ENCODE results near the gene SAMD15.
"Not testable (repeated sequence)": the region's sequence is repeated elsewhere in the genome, so short reads cannot be mapped to it uniquely, and the experiment has no call there.

Gene SAMD15

DNA sequence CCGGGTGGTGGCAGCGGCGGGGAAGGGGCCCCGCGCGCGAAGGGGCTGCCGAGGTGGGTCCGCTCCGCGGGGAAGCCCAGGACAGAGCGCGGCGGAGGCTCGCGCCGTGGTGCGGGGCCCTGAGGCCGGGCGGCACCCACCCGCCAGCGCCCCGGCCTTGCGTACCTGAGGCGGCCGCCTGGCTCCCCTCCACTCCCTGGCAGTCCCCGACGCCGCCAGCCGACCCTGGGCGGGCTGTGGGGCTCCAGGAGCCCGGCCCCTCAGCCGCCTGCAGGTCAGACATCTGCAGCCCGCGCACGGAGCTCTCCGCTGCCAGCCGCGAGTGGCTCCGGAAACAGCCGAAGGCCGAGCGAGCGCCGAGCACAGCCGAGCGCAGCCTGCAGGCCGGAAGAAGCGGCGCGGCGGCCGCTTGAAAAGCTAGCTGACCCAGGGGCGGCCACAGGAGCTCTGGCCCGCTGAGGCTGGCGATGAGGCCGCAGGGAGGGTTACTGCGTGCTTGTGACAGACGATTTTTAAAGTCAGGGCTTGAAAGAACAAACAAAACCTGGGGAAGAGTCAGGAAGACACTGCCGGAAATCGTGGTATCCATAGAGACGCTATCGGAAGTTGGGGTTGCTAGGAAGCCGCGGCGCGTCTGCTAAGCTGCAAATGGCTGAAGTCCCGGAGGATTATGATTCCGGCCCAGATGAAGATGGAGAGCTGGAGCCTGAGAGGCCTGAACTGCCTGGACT, at the start of gene SAMD15, which contains the start of gene TMED8:
SAMD15 (plus strand) TSS at position 609 of the 731 bp plus-strand sequence; CDS start at position 649, 40 bp downstream.
TMED8 (minus strand) TSS at position 324 of the 731 bp plus-strand sequence; CDS start at position 283, 41 bp downstream.
- DNase-seq, result peak; percentile 86 to 90

DNA sequence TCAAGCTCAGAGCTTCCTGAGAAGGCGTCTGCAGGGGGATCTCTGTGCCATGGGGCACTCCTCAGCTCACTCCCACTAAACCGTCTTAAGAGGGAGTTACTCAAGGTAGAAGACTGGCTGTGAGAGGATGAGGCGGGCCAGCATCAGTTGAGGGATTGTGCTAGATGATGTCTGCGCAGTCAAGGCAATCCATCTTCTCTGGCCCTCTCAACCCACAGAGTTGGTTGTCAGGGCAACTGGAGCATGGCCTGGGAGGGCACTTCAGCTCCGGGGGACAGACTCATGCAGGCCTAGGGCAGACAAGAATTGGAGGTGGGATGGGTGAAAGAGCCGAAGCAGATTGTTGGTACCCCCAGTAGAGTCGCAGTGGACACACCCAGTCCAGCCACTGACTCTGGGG, 47.3 kb upstream of the SAMD15 start:
- no peak for DNase-seq

DNA sequence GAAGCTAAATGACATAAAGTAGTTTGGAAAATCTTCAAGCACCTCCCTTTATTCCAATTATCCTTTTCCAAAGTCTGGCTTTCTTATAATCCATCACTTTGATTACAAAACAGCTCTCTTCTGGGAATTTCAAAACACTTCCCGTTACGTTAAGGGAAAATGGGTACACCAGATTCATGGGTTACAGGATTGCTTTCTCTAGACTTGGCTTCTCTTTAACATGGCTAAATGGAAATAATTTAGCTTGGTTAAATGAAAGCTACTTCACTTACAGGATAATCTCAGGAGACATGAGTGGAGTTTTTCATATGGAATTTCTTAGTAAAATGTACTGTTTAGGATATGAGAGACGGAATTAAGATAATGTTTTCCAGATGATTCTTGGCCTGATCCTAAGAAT, 41.6 kb upstream of the SAMD15 start:
- DNase-seq, result no peak

DNA sequence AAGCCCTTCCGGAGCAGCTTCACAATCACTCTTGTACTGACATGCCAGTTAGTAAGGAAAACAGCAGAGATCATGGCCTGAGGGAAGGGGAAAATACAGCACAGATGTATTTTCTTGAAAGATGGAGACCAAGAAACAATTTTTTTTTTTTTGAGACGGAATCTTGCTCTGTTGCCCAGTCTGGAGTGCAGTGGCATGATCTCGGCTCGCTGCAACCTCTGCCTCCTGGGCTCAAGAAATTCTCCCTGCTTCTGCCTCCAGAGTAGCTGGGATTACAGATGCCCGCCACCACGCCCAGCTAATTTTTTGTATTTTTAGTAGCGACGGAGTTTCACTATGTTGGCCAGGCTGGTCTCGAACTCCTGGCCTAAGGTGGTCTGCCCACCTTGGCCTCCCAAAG, 39.9 kb upstream of the SAMD15 start:
- DNase-seq, result not testable (repeated sequence)

DNA sequence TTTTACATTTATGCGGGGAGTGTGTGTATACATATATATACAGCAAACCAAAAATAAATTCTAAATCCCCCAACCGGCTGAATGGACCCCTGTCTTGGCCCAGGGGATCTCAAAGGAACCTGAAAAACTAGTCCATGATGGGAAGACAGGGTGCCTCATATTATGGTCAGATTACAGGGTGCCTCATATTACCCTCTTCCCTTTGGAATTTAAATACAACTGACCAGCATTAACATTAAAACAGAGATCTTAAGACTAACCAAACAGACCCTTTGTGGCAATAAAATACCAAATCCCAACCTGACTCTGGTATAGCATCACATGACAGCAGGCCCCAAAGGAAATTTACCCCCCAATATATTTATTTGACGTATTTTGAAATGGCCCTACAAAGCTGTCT, 39.3 kb upstream of the SAMD15 start:
- no peak for DNase-seq

DNA sequence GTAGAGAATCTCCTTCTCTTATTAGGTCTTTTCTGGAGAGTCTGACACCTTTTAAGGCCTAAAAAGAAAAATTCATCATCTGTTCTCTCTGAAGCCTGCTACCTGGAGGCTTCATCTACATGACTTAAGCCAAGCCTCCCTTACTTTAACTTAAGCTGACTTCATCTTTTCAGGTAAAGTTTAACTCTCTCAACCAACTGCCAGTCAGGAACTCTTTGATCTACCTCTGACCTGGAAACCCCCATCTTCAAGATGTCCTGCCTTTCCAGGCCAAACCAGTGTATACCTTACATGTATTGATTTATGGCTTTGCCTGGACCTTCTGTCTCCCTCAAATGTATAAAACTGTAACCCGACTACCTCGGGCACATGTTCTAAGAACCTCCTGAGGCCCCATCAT, 38.9 kb upstream of the SAMD15 start:
- no peak for DNase-seq

DNA sequence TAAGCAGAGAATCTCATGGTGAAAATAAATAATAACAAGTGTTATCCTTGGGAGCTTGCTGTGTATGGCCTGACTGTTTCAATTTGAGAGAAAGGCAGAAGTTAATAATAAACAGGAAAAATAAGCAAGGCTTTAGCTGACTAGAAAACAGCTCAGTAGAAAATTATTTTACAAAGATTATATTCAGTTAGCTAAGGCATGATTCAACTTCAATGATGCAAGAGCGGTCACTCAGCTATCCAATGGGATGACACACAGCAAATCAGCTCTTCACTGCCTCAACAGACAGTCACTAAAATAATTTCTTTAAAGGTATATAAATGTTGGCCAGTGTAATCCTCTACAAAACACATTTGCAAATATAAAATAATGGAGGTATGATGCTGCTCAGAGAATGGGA, 37.8 kb upstream of the SAMD15 start:
- no peak for DNase-seq

DNA sequence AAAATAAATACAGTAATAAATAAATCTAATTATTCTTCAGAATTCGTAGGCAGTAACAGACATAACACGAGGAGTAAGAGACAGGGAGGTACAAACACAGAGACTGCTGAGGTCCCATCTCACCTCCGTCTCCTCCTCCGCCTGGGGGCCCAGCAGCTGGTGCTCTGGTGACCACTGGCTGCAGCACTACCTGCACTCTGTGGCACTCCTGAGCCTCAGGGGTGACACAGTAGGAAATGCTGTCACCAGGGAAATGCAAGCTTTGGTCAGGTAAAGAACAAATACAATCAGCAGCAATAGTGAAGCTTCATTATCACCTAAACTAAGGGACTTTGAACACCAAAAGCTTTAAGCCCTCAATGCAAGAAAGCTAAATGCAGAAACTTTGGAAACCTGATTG, 36.8 kb upstream of the SAMD15 start:
- no peak for DNase-seq

DNA sequence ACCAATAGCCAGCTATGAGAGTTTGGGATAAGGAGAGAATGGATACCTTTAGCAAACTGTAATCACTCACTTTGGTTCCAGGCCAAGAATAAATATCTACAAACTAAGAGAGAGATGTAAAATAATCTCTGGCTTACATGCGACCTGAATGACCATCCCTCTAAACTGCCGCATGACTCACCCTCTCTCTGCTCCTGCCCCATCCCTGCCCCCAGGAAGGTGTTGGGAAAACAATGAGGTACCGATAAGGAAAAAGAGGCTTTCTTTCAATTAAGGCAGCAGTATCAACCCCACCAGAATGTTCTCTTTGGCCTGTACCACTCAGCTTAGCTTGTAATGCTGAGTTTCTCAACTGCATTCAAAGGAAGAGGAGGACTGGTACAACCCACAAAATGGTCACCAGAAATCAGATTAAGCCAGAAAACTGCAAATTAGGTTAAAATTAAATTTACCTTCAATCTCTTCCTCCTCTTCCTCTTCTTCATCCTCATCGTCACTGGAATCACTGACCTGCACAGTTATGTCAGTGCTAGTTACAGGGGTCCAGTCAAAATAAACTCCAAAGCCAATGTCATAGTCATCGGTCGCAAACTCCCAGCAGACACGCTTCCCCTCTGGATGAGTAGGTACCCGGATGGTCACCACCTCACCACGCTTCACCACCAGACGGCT, 34.3 kb upstream of the SAMD15 start:
- DNase-seq, result no peak

DNA sequence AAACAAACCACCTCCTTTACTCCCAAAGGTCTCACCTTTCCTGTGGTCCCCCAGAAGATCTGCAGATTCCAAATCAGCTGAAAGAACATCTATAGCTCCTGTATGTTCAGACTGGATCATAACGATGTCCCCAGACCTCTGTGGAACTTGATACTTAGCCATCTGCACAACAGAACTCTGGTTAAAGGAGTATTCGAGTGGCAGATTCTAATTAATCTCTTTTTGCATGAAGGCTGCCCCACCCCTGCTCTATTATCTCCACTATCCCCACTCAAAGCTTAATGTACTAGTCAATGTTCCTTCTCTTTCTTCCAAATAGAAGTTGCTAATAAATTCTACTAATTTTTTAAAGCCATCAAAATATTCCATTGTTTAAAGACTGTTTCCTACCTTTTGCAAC, 33.5 kb upstream of the SAMD15 start:
- DNase-seq, result no peak

DNA sequence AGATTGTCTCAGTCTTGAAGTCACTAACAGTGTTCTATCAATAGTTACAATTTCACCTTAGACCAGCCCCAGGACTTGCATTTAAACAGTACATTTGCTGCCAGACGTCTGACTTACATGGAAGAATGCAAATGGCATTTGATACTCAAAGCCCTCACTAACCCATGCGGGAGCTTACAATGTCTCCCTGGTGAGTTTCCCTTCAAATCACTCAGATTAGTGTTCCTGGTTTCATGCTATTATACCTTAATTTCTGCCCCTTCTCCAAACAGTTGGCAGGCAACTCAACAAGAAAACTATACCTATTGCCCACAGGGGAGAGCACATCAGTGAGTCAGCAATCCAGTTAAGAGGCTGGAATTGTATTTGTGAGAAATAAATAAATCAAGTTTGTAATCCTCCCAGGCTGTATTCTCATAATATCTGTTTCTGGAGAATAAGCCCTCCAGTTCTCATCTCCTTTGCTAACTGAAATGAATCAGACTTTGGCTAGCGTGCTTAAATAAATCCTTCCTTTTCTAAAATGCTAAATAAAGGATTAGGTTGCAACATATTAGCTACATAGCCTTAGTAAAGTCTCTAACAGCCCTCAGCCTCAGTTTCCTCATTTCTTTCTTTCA, 32.7 kb upstream of the SAMD15 start:
- DNase-seq, result no peak

DNA sequence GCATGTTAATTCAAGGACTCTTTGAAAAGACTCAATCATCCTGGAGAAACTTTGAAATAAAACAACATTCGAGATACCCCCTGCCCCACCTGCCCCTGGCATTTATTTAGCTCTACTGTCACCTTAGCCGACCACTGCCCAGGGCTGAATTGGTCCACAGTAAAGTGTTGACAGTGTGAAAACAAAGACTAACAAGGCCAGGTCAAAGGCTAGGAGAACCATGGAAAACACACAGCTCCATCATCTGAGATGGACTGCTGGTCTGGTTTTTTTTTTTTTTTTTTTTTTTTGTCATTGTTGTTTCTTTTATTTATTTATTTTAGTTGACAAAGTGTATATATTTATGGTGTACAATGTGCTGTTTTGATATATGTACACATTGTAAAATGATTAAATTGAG, 30.7 kb upstream of the SAMD15 start:
- DNase-seq, result no peak

DNA sequence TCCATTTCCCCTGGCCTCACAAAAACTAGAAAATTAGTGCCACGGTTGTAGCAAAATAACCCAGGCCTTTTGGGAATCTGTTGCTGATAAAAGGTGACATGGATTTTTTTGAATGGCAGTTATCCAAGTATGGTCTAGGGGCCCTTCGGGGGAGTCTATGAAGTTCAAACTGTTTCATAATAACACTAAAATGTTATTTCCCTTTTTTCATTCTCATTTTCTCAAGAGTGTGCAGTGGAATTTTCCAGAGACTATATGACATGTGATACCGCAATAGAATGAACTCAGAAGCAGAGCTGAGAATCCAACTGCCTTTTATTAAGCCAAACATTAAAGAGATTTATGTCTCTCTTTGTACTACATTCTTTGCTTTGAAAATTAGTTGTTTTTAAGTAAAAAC, 29.4 kb upstream of the SAMD15 start:
- no peak for DNase-seq

DNA sequence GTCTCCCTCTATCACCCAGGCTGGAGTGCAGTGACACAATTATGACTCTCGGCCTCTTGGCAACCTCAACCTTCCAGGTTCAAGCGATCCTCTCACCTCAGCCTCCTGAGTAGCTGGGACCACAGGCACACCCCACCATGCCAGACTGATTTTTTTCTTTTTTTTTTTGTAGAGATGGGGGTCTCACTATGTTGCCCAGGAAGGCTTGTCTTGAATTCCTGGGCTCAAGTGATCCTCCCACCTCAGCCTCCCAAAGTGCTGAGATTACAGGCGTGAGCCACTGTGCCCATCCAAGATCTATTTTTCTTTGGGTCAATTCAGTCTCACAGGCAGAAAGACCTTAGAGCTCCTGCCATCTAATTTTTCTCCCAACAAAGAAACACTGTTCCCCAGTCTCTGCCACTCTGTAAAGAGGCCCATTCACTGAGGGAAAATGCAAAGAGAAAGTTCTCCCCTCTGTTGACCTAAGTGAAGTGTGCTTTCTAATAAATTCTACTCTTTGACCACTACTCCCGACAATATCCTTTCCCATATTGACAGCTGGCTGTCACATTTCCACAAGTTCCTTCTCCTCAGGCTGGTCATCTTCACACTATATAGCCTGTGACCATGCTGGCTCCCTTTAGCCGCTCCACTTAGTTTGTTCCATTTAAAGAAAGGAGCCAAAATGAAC, 23.6 kb upstream of the SAMD15 start:
- DNase-seq, result no peak

DNA sequence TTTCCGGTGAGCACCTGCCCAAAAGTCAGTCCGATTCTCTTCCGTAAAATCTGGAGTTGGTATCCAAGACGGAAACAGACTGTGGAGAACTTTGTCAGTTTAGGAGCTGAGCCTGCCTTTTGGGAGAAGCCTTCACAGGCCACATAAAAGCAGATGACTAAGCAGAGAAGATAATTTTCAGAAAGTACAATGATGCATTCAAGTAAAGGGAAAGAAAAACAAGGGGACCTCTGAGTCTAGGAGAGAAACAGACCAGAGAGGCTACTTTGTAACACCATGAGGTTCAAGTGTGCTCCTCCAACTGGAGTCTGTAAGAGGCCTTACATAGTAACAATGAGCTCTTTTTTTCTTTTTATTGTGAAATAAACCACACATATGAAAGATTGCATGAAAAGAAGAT, 21.4 kb upstream of the SAMD15 start:
- no peak for DNase-seq

DNA sequence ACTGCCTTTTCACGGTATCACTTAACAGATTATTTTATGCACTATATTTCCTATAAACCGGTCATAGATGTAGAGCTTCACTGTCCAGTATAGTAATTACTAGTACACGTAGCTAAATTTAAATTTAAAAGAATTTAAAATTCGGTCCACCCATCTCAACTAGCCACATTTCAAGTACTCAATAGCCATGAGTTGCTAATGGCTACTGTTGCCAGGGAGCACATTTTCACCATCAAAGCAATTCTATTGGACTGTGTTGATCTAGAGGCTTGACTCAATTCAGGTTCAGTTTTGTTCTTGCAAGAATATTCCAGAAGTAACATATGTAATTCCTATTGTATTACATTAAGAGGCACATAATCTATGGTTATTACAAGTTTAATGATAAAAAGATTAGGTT, 20.3 kb upstream of the SAMD15 start:
- no peak for DNase-seq

DNA sequence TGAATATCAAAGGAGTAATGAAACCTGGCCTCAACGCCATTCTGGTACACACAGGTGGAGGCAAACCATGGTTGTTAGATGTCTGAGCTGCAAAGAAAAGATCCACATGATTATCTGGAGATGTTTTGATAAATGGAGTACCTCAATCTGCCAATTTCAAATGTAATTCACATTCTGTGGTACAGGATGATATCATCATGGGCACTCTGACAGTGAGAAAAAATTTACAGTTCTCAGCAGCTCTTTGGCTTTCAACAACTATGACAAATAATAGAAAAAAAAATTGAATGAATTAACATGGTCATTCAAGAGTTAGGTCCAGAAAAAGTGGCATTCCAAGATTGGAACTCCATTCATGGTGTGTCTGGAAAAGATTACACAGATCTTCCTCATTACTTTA, 17.6 kb upstream of the SAMD15 start:
- no peak for DNase-seq

DNA sequence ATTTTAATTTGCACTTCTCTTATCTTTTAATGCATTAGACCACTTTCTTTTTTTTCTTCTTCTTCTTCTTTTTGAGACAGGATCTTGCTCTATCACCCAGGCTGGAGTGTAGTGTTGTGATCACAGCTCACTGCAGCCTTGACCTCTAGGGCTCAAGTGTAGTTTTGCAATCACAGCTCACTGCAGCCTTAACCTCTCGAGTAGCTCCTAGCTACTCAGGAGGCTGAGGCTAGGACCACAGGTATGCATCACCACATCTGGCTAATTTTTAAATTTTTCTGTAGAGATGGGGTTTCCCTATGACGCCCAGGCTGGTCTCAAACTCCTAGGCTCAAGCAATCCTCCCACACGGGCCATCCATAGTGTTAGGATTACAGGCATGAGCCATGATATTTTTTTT, 13.0 kb upstream of the SAMD15 start:
- no peak for DNase-seq

DNA sequence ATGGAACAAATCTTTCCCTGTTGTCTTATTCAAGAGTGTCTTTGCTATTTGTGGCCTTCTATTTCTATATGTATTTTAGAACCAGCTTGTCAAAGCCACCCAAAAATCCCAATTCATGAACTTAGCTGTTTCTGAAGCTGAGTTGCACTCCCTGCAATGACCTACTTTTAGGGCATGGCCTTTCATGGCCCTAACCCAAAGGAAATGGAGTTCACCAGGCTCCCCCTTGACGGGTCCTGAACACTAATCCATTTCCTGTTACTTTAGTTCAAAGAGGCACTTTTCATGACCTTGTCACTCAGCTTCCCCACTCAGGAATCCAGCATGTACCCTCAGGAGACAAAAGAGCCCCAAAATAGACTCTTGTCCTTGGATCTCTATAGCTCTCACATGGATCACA, 7.9 kb upstream of the SAMD15 start:
- DNase-seq, result no peak

DNA sequence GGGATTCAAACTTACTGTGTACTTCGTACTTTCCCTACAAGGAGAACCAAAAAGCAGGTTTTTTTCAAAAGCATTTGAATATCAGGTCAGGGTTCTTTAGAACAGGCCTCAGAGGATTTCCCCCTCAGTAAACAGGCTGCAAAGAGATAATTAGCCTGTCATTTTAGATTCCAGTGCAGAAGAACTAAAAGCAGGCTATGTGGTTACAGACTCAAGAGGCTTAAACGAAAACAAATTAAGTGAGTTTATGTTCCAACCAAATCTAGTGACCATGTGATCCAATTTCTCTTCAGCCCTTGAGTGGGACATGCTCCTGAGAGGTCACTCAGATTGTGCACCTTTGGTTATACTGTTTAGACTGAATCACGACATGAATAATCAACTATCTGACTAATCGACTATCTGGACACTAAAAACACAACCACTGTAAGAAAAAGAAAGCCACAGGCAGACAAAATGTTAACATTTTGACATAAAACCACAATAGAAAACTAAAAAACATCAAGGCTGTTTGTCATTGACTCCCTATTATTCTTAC, 4.8 kb upstream of the SAMD15 start:
- no peak for DNase-seq

DNA sequence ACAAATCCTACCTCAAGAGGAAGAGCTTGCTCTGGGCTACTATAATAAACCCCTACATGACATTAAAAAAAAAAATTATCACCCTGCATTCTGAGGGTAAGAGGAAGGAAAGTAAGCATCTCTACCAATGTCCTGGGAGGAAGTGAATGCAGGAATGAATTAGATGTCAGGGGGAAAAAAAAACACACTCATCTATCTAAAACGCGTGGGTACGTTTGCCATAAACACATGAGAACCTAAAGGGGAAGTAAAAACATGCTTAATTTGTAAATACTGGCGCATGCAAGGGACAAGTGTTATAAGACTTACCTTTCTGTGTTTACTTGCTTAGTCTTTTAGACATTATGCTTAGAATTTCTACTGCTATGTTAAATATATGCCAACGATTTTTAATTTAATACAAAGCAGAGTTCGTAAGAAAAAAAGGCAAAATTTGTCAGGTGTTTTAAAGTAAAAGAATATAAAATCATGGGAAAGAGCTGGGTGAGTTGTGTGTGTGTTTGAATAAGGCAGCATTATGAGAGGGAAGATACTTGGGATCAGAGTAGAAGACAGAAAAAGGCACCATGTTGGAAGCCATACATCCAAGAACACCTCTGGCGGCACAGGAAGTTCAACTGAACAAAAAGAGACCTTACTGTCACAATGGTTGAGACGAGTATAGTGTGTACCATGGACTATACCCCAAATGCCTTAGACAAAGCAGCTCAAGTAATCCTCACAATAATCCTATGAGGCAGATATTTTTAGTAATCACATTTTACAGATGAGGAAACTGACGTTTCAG, 1.8 kb upstream of the SAMD15 start:
- no peak for DNase-seq

DNA sequence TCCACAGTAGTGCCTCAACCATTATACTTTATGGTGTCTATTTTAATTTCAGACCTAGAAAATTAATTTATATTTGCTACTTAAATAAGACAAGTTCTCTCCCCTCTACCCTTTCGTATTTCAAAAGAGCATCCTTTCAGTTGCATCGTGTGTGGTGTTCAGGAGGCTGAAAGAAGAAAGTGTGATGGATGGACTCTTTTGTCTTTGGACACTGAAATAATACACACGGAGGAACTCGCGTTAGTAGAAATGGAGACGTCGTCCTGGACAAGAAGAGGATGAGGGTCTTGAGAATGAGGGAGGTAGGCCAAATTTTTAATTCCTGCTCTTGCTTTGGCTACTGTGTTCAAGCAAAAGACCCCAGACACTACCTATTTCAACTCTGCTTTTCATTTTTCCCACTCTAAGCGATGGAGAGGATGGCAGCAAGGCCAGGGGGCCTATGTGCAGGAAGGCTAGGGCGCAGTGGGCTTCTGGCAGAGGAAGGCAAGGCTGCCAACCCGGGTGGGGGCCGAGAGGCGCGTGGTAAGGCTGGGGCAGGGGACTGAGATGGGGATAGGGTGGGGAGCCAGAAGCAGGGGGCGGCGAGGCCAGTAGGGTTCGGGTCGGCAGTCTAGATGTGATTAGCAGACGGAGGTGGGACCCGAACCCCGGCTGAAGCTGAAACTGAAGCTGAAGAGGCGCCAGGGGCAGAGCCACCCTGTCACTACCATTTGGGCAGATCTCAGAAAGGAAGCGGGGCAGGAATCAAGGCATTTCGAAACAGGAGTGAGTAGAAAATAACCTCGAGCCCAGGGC, 1.0 kb upstream of the SAMD15 start:
- peak in 1 of 2 experiments; percentile 69 for DNase-seq

Measured in activated T-cell treated with anti-CD3 and anti-CD28 coated beads, Interleukin-2, amount 50 U/mL, for 48 hours (primary cell).